Sigmoid colon (tissue), 4 donors: ENCODE measurements around the gene VOPP1.

Source experiments
- CTCF ChIP-seq, 4 experiments: fragments of 450-650 bp in 3 of 4; fragments of 200-600 bp in 1 of 4; IDR thresholded peaks; one replicate each; pipeline ENCODE4 v1.5.1; 2016 to 2019; ENCODE audit warnings: antibody characterized with exemption in 4 of 4, mild to moderate bottlenecking in 3 of 4, moderate library complexity in 2 of 4
- EP300 ChIP-seq, 4 donors: sonication (generic); formaldehyde crosslinking; IDR thresholded peaks; one replicate each; pipeline ENCODE4 v1.6.1; 2017; ENCODE audit warnings: antibody characterized with exemption in 4 of 4
- POLR2A ChIP-seq, 2 donors: fragments of 450-650 bp; IDR thresholded peaks; one replicate each; pipeline ENCODE4 v1.6.1; 2016; ENCODE audit warnings: antibody characterized with exemption in 2 of 2, mild to moderate bottlenecking in 2 of 2, moderate library complexity in 2 of 2
- POLR2AphosphoS5 ChIP-seq, 4 donors: sonication (generic); formaldehyde crosslinking; IDR thresholded peaks; one replicate each; pipeline ENCODE4 v1.6.1; 2017; ENCODE audit warnings: antibody characterized with exemption in 4 of 4

GRCh38 chr7:55504093-55504859, 68.0 kb downstream of the VOPP1 start:
- TF ChIP-seq POLR2A (IDR thresholded peaks at IDR 0.05) (no peak), CTCF (IDR thresholded peaks at IDR 0.05) (no peak), POLR2AphosphoS5 (IDR thresholded peaks at IDR 0.05) (no peak), EP300 (IDR thresholded peaks at IDR 0.05) (no peak)
